K562 (cell line): Measurements from ENCODE around the gene MED20.

Experiments used
- BCL6 ChIP-seq: fragments of 250-450 bp; sonication (Bioruptor Pico); IDR thresholded peaks from 2 replicates; pipeline ENCODE4 v1.4.0; 2020
- JUN ChIP-seq, 2 experiments: sonication (generic) in 1 of 2; formaldehyde crosslinking in 1 of 2; IDR thresholded peaks; 2 replicates each; pipeline versions ENCODE4 v1.6.1 to v1.8.0; 2012 to 2022; ENCODE audit warnings: borderline replicate concordance in 2 of 2, mild to moderate bottlenecking in 2 of 2, improper control_type of control experiment in 1 of 2, low read depth in 1 of 2, low read length in 1 of 2, missing genetic modification reagents in 1 of 2
- JUND ChIP-seq, 2 experiments: IDR thresholded peaks; 2 replicates in 1 of 2; 3 replicates in 1 of 2; pipeline ENCODE4 v1.6.1; 2011; ENCODE audit warnings: borderline replicate concordance in 2 of 2, low read depth in 2 of 2, low read length in 2 of 2, improper control_type of control experiment in 1 of 2, missing biosample characterization in 1 of 2, missing genetic modification characterization in 1 of 2, missing genetic modification reagents in 1 of 2
- NCOA2 ChIP-seq, 2 experiments: fragments of 450-650 bp; IDR thresholded peaks; 2 replicates each; pipeline ENCODE4 v1.6.1; 2018; ENCODE audit warnings: mild to moderate bottlenecking in 2 of 2, moderate library complexity in 1 of 2; ENCODE audit not compliant: partially characterized antibody in 2 of 2
- NR2C1 ChIP-seq, 2 experiments: fragments of 450-650 bp; IDR thresholded peaks; 2 replicates each; pipeline ENCODE4 v1.6.1; 2017; ENCODE audit warnings: mild to moderate bottlenecking in 2 of 2, antibody characterized with exemption in 1 of 2, inconsistent platforms in 1 of 2, missing compliant biosample characterization in 1 of 2, missing genetic modification characterization in 1 of 2
- POLR2A ChIP-seq: fragments of 450-650 bp; conservative IDR thresholded peaks from 2 replicates; pipeline ENCODE4 v1.6.1; 2016
- POLR2AphosphoS2 ChIP-seq: IDR thresholded peaks from 2 replicates; pipeline ENCODE4 v1.6.1; 2012; ENCODE audit warnings: low read length, improper control_type of control experiment
- TBP ChIP-seq: optimal IDR thresholded peaks from 2 replicates; pipeline ENCODE3; 2011; ENCODE audit warnings: low read depth, low read length, improper control_type of control experiment
- ZNF232 ChIP-seq: sonication (generic); formaldehyde crosslinking; IDR thresholded peaks from 2 replicates; pipeline ENCODE4 v1.8.0; 2022; ENCODE audit warnings: mild to moderate bottlenecking, missing genetic modification reagents
- TF ChIP-seq, protein P1 (sequence below): fragments of 250-450 bp; sonication (Bioruptor Pico); IDR thresholded peaks from 2 replicates; pipeline ENCODE4 v1.5.0; 2021; ENCODE audit warnings: mild to moderate bottlenecking, borderline replicate concordance
- TF ChIP-seq, protein P2 (sequence below), 2 experiments: fragments of 450-650 bp; IDR thresholded peaks; 2 replicates each; pipeline ENCODE4 v1.6.1; 2016
- TF ChIP-seq, protein P3 (sequence below), 3 experiments: IDR thresholded peaks in 2 of 3; conservative IDR thresholded peaks in 1 of 3; 2 replicates each; pipeline ENCODE4 v1.5.1; 2011 to 2012; ENCODE audit warnings: low read length in 3 of 3, mild to moderate bottlenecking in 3 of 3, control low read depth in 2 of 3, improper control_type of control experiment in 1 of 3, inconsistent platforms in 1 of 3, low read depth in 1 of 3, mixed read lengths in 1 of 3, moderate library complexity in 1 of 3; ENCODE audit not compliant: insufficient read depth in 2 of 3
- TF ChIP-seq, protein P4 (sequence below), 2 experiments: fragments of 450-650 bp in 1 of 2; sonication (generic) in 1 of 2; formaldehyde crosslinking; conservative IDR thresholded peaks; 2 replicates each; pipeline versions ENCODE4 v1.4.0 to v1.8.1; 2020 to 2022; ENCODE audit warnings: mild to moderate bottlenecking in 1 of 2, missing genetic modification reagents in 1 of 2
- TF ChIP-seq, protein P5 (sequence below): fragments of 200-600 bp; sonication (generic); IDR thresholded peaks from one replicate; pipeline ENCODE4 v1.6.1; 2012; ENCODE audit warnings: mild to moderate bottlenecking, low read depth, low read length, inconsistent platforms

DNA sequence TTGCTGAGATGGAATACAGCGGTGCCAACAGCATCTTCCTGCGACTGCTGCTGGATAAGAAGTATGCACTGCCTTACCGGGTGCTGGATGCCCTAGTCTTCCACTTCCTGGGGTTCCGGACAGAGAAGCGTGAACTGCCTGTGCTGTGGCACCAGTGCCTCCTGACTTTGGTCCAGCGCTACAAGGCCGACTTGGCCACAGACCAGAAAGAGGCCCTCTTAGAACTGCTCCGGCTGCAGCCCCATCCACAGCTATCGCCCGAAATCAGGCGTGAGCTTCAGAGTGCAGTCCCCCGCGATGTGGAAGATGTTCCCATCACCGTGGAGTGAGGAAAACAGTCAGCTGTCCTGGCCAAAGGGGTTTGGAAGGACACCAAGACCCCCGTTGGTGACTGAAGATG is 11.4 kb upstream of the MED20 start:
- TF ChIP-seq POLR2AphosphoS2 (no peak), NCOA2 (IDR thresholded peaks at IDR 0.05; ENCODE audit: partially characterized antibody in 2 of 2) (no peak), TBP (no peak), POLR2A (no peak), ZNF232 (no peak), JUND (IDR thresholded peaks at IDR 0.05; ENCODE audit: borderline replicate concordance, low read depth, low read length) (no peak), JUND (tag; IDR thresholded peaks at IDR 0.05; ENCODE audit: borderline replicate concordance, low read depth, low read length) (no peak), NR2C1 (IDR thresholded peaks at IDR 0.05) (no peak), NR2C1 (tag; IDR thresholded peaks at IDR 0.05) (no peak), BCL6 (CRISPR knock-in tag) (no peak), JUN (IDR thresholded peaks at IDR 0.05; ENCODE audit: borderline replicate concordance, low read depth, low read length) (no peak), JUN (CRISPR knock-in tag; IDR thresholded peaks at IDR 0.05; ENCODE audit: borderline replicate concordance) (no peak)
- TF ChIP-seq, protein P1, sequence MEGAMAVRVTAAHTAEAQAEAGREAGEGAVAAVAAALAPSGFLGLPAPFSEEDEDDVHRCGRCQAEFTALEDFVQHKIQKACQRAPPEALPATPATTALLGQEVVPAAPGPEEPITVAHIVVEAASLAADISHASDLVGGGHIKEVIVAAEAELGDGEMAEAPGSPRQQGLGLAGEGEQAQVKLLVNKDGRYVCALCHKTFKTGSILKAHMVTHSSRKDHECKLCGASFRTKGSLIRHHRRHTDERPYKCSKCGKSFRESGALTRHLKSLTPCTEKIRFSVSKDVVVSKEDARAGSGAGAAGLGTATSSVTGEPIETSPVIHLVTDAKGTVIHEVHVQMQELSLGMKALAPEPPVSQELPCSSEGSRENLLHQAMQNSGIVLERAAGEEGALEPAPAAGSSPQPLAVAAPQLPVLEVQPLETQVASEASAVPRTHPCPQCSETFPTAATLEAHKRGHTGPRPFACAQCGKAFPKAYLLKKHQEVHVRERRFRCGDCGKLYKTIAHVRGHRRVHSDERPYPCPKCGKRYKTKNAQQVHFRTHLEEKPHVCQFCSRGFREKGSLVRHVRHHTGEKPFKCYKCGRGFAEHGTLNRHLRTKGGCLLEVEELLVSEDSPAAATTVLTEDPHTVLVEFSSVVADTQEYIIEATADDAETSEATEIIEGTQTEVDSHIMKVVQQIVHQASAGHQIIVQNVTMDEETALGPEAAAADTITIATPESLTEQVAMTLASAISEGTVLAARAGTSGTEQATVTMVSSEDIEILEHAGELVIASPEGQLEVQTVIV, result no peak
- TF ChIP-seq, protein P2, sequence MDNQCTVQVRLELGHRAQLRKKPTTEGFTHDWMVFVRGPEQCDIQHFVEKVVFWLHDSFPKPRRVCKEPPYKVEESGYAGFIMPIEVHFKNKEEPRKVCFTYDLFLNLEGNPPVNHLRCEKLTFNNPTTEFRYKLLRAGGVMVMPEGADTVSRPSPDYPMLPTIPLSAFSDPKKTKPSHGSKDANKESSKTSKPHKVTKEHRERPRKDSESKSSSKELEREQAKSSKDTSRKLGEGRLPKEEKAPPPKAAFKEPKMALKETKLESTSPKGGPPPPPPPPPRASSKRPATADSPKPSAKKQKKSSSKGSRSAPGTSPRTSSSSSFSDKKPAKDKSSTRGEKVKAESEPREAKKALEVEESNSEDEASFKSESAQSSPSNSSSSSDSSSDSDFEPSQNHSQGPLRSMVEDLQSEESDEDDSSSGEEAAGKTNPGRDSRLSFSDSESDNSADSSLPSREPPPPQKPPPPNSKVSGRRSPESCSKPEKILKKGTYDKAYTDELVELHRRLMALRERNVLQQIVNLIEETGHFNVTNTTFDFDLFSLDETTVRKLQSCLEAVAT (IDR thresholded peaks at IDR 0.05), result no peak
- TF ChIP-seq, protein P3, sequence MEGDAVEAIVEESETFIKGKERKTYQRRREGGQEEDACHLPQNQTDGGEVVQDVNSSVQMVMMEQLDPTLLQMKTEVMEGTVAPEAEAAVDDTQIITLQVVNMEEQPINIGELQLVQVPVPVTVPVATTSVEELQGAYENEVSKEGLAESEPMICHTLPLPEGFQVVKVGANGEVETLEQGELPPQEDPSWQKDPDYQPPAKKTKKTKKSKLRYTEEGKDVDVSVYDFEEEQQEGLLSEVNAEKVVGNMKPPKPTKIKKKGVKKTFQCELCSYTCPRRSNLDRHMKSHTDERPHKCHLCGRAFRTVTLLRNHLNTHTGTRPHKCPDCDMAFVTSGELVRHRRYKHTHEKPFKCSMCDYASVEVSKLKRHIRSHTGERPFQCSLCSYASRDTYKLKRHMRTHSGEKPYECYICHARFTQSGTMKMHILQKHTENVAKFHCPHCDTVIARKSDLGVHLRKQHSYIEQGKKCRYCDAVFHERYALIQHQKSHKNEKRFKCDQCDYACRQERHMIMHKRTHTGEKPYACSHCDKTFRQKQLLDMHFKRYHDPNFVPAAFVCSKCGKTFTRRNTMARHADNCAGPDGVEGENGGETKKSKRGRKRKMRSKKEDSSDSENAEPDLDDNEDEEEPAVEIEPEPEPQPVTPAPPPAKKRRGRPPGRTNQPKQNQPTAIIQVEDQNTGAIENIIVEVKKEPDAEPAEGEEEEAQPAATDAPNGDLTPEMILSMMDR (IDR thresholded peaks at IDR 0.05 in 2 of 3, conservative IDR thresholded peaks at IDR 0.05 in 1 of 3; ENCODE audit: insufficient read depth in 2 of 3, low read depth in 1 of 3, low read length in 3 of 3), result no peak
- TF ChIP-seq, protein P4, sequence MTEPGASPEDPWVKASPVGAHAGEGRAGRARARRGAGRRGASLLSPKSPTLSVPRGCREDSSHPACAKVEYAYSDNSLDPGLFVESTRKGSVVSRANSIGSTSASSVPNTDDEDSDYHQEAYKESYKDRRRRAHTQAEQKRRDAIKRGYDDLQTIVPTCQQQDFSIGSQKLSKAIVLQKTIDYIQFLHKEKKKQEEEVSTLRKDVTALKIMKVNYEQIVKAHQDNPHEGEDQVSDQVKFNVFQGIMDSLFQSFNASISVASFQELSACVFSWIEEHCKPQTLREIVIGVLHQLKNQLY (CRISPR knock-in tag; conservative IDR thresholded peaks at IDR 0.05), result no peak
- TF ChIP-seq, protein P5, sequence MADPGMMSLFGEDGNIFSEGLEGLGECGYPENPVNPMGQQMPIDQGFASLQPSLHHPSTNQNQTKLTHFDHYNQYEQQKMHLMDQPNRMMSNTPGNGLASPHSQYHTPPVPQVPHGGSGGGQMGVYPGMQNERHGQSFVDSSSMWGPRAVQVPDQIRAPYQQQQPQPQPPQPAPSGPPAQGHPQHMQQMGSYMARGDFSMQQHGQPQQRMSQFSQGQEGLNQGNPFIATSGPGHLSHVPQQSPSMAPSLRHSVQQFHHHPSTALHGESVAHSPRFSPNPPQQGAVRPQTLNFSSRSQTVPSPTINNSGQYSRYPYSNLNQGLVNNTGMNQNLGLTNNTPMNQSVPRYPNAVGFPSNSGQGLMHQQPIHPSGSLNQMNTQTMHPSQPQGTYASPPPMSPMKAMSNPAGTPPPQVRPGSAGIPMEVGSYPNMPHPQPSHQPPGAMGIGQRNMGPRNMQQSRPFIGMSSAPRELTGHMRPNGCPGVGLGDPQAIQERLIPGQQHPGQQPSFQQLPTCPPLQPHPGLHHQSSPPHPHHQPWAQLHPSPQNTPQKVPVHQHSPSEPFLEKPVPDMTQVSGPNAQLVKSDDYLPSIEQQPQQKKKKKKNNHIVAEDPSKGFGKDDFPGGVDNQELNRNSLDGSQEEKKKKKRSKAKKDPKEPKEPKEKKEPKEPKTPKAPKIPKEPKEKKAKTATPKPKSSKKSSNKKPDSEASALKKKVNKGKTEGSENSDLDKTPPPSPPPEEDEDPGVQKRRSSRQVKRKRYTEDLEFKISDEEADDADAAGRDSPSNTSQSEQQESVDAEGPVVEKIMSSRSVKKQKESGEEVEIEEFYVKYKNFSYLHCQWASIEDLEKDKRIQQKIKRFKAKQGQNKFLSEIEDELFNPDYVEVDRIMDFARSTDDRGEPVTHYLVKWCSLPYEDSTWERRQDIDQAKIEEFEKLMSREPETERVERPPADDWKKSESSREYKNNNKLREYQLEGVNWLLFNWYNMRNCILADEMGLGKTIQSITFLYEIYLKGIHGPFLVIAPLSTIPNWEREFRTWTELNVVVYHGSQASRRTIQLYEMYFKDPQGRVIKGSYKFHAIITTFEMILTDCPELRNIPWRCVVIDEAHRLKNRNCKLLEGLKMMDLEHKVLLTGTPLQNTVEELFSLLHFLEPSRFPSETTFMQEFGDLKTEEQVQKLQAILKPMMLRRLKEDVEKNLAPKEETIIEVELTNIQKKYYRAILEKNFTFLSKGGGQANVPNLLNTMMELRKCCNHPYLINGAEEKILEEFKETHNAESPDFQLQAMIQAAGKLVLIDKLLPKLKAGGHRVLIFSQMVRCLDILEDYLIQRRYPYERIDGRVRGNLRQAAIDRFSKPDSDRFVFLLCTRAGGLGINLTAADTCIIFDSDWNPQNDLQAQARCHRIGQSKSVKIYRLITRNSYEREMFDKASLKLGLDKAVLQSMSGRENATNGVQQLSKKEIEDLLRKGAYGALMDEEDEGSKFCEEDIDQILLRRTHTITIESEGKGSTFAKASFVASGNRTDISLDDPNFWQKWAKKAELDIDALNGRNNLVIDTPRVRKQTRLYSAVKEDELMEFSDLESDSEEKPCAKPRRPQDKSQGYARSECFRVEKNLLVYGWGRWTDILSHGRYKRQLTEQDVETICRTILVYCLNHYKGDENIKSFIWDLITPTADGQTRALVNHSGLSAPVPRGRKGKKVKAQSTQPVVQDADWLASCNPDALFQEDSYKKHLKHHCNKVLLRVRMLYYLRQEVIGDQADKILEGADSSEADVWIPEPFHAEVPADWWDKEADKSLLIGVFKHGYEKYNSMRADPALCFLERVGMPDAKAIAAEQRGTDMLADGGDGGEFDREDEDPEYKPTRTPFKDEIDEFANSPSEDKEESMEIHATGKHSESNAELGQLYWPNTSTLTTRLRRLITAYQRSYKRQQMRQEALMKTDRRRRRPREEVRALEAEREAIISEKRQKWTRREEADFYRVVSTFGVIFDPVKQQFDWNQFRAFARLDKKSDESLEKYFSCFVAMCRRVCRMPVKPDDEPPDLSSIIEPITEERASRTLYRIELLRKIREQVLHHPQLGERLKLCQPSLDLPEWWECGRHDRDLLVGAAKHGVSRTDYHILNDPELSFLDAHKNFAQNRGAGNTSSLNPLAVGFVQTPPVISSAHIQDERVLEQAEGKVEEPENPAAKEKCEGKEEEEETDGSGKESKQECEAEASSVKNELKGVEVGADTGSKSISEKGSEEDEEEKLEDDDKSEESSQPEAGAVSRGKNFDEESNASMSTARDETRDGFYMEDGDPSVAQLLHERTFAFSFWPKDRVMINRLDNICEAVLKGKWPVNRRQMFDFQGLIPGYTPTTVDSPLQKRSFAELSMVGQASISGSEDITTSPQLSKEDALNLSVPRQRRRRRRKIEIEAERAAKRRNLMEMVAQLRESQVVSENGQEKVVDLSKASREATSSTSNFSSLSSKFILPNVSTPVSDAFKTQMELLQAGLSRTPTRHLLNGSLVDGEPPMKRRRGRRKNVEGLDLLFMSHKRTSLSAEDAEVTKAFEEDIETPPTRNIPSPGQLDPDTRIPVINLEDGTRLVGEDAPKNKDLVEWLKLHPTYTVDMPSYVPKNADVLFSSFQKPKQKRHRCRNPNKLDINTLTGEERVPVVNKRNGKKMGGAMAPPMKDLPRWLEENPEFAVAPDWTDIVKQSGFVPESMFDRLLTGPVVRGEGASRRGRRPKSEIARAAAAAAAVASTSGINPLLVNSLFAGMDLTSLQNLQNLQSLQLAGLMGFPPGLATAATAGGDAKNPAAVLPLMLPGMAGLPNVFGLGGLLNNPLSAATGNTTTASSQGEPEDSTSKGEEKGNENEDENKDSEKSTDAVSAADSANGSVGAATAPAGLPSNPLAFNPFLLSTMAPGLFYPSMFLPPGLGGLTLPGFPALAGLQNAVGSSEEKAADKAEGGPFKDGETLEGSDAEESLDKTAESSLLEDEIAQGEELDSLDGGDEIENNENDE, result no peak
